ENCODE data around the gene MCF2L.
A peak's percentile ranks its signal among the peaks of the same experiment; 100 is the strongest.

Gene MCF2L

DNA sequence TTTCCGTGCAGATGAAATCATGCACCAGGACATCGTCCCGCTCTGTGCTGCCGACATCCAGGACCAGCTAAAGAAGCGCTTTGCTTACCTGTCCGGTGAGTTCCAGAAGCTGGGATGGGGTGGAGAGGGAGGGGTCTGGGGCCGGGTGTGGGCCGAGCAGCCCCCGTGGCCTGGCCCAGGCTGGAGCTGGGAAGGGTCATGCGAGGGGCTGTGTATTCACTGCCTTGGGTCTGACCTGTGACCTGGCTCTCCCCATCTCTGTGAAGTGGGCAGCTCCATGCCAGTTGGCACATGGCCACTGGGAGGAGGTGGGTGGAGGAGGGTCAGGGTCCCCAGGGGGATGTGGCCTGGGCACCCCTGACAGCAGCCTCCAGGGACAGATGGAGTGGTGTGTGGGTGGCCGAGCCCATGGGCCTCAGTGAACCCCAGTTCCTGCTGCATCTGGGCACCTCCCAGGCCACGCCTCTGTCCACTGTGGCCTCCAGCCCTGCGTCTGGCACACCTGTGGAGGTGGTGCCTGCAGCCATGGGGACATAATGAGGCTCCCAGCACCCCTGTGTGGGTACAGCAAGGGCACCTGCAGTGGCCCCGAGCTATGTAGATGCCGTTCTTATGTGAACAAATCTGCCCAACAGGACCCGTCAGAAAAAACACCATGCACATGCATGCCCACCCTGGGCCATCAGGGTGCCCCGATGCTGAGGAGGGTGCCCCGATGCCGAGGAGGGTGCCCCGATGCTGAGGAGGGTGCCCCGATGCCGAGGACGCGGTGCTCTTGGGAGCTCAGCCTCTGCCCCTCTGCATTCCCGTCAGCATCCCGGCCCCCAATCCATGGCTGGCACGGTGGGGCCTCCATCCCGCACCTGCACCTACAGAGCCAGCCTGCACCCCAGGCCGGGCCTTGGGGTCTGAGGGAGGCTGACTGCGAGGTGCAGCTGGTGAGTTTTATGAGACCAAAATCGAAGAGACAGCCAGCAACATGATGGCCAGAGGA, 46.0 kb downstream of the MCF2L start:
- H3K9me3 ChIP-seq (ENCODE audit: control insufficient read depth, low read length): peaks cover 2% of the 10 kb centered on the region
- H4K91ac ChIP-seq (ENCODE audit: low read length): no peak overlapping the region
- no peak overlapping the region for H4K8ac ChIP-seq (ENCODE audit: low read length)
- H3K27ac ChIP-seq (ENCODE audit: low read length, poor library complexity, severe bottlenecking): no peak overlapping the region
- H2BK5ac ChIP-seq (ENCODE audit: low read depth, low read length, poor library complexity, severe bottlenecking): no peak overlapping the region
- H3K4me2 ChIP-seq (ENCODE audit: low read length, poor library complexity, severe bottlenecking): no peak overlapping the region
- no peak overlapping the region for H2AK5ac ChIP-seq (ENCODE audit: low read length, severe bottlenecking)
- no peak overlapping the region for H3K23ac ChIP-seq (ENCODE audit: low read length in 2 of 2)
- no peak overlapping the region for H3K4ac ChIP-seq (ENCODE audit: low read depth in 1 of 2, low read length in 2 of 2)
- H2BK15ac ChIP-seq (ENCODE audit: low read depth, poor library complexity, severe bottlenecking): no peak overlapping the region
- no peak overlapping the region for H2AFZ ChIP-seq (ENCODE audit: low read depth, low read length)
- no peaks in the 10 kb centered on the region for H3K4me1 ChIP-seq (ENCODE audit: control insufficient read depth, insufficient read depth, low read depth, low read length)
- no peak overlapping the region for H3K18ac ChIP-seq (ENCODE audit: low read depth in 1 of 2, low read length in 2 of 2)
- H2BK12ac ChIP-seq (ENCODE audit: low read length in 2 of 2): no peak overlapping the region
- 86% methylated on average over 31 of the region's 31 CpGs for WGBS
- peaks cover 0 to 32% of the 10 kb centered on the region in 2 experiments for H3K27me3 ChIP-seq (ENCODE audit: control insufficient read depth in 1 of 2, insufficient read depth in 1 of 2, low read length in 2 of 2)
- no peak overlapping the region for H3K9ac ChIP-seq (ENCODE audit: low read length)
- no peaks in the 10 kb centered on the region for H3K36me3 ChIP-seq (ENCODE audit: control insufficient read depth in 1 of 2, insufficient read depth in 2 of 2, low read depth in 1 of 2, low read length in 2 of 2)
- no peak overlapping the region for H2BK120ac ChIP-seq (ENCODE audit: low read depth, low read length)
- H3K79me1 ChIP-seq (replicated peaks; ENCODE audit: low read length, poor library complexity, severe bottlenecking): no peaks in the 10 kb centered on the region
- H3K14ac ChIP-seq (ENCODE audit: low read length in 2 of 2): peak overlapping the region in 1 of 2 experiments; percentile 28
- DNase-seq: no peak
- H3K4me3 ChIP-seq (ENCODE audit: insufficient read depth in 1 of 2, low read depth in 1 of 2, low read length in 2 of 2): no peak overlapping the region

DNA sequence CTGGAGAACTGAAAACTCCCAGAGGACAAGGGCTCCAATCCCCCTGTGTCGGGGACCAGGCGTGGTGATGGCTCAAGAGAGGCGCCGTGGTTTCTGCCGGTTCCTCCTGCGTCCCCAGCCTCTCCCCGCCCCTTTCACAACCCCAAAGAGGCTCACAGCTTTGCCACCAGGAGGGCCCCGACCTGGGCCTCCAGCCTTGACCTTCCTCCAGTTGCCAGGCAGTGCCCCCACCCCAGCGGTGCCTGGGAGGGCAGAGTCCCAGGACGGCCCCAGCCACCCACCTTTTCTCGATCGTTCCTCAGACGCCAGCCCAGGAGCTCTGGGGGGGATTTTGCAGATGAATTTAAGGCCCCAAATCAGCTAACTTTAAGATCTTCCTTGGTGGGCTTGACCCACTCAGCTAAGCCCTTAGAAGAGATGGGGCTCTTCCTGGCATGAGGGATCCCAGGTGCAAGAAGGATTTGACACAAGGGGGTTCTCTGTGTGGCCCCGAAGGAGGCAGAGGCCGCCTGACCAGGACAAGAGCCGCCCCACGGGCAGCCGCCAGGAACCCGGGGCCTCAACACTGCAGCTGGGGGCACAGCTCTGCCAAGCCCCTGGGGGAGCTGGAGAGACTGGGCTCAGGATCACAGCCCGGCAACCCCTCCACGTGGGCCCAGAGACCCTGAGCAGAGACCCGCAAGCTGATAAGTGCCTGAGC, 47.0 kb downstream of the MCF2L start:
- WGBS: 90% methylated on average over 22 of the region's 22 CpGs
- no peak overlapping the region for H4K8ac ChIP-seq (ENCODE audit: low read length)
- no peaks in the 10 kb centered on the region for H3K4me1 ChIP-seq (ENCODE audit: control insufficient read depth, insufficient read depth, low read depth, low read length)
- no peak overlapping the region for H2AK5ac ChIP-seq (ENCODE audit: low read length, severe bottlenecking)
- H3K4me3 ChIP-seq (ENCODE audit: insufficient read depth in 1 of 2, low read depth in 1 of 2, low read length in 2 of 2): no peak overlapping the region
- H3K23ac ChIP-seq (ENCODE audit: low read length in 2 of 2): no peak overlapping the region
- no peak overlapping the region for H2BK120ac ChIP-seq (ENCODE audit: low read depth, low read length)
- no peaks in the 10 kb centered on the region for H3K36me3 ChIP-seq (ENCODE audit: control insufficient read depth in 1 of 2, insufficient read depth in 2 of 2, low read depth in 1 of 2, low read length in 2 of 2)
- H3K27me3 ChIP-seq (ENCODE audit: control insufficient read depth in 1 of 2, insufficient read depth in 1 of 2, low read length in 2 of 2): peaks cover 4 to 40% of the 10 kb centered on the region in 2 experiments
- H3K27ac ChIP-seq (ENCODE audit: low read length, poor library complexity, severe bottlenecking): no peak overlapping the region
- peaks cover 9% of the 10 kb centered on the region for H3K9me3 ChIP-seq (ENCODE audit: control insufficient read depth, low read length)
- no peak overlapping the region for H3K18ac ChIP-seq (ENCODE audit: low read depth in 1 of 2, low read length in 2 of 2)
- no peak for DNase-seq
- H3K4ac ChIP-seq (ENCODE audit: low read depth in 1 of 2, low read length in 2 of 2): no peak overlapping the region
- no peak overlapping the region for H3K14ac ChIP-seq (ENCODE audit: low read length in 2 of 2)
- no peak overlapping the region for H3K4me2 ChIP-seq (ENCODE audit: low read length, poor library complexity, severe bottlenecking)
- H3K79me1 ChIP-seq (replicated peaks; ENCODE audit: low read length, poor library complexity, severe bottlenecking): no peaks in the 10 kb centered on the region
- no peak overlapping the region for H2BK15ac ChIP-seq (ENCODE audit: low read depth, poor library complexity, severe bottlenecking)
- H4K91ac ChIP-seq (ENCODE audit: low read length): no peak overlapping the region
- H2BK12ac ChIP-seq (ENCODE audit: low read length in 2 of 2): no peak overlapping the region
- no peak overlapping the region for H2AFZ ChIP-seq (ENCODE audit: low read depth, low read length)
- no peak overlapping the region for H2BK5ac ChIP-seq (ENCODE audit: low read depth, low read length, poor library complexity, severe bottlenecking)
- no peak overlapping the region for H3K9ac ChIP-seq (ENCODE audit: low read length)

DNA sequence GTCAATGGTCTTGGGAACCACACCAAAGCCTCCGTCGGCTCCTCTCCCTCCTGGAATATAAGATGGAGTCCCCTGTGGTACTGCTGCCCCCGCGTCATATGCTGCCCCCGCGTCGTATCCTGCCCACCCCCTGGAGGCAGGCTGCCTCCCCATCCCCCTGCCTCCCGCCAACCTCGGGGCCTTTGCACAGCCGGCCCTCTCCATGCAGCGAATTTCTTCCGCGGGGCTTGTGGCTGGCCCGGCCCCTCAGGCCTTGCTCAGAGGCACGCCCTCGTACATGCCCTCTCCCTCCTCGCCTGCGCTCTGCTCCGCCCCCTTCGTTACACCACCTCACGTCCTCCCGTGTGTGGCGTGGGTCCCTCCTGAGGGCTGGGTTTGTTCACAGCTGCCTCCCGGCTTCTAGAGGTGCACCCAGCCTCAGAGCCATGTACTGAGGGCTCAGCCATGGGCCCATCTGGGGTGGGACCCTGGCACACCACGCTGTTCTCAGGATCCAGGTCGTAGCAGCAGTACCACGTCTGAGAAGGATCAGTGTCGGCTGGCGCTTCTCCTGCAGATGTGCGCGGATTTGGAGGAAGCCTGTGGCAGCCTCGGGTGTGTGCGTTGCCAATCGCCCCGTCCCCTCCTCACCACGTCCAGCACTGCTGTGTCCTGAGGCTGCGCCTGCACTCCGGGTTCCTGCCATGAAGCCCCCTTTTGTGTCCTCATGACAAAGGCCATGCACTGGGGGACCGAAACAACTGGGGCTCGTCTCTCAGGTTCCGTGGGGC, 47.7 kb downstream of the MCF2L start:
- H4K8ac ChIP-seq (ENCODE audit: low read length): no peak overlapping the region
- no peak overlapping the region for H2AK5ac ChIP-seq (ENCODE audit: low read length, severe bottlenecking)
- H3K4me2 ChIP-seq (ENCODE audit: low read length, poor library complexity, severe bottlenecking): no peak overlapping the region
- H3K18ac ChIP-seq (ENCODE audit: low read depth in 1 of 2, low read length in 2 of 2): no peak overlapping the region
- H3K9me3 ChIP-seq (ENCODE audit: control insufficient read depth, low read length): peaks cover 9% of the 10 kb centered on the region
- no peak overlapping the region for H3K27ac ChIP-seq (ENCODE audit: low read length, poor library complexity, severe bottlenecking)
- DNase-seq: no peak
- no peak overlapping the region for H2BK5ac ChIP-seq (ENCODE audit: low read depth, low read length, poor library complexity, severe bottlenecking)
- H3K4me3 ChIP-seq (ENCODE audit: insufficient read depth in 1 of 2, low read depth in 1 of 2, low read length in 2 of 2): no peak overlapping the region
- no peak overlapping the region for H3K23ac ChIP-seq (ENCODE audit: low read length in 2 of 2)
- H4K91ac ChIP-seq (ENCODE audit: low read length): no peak overlapping the region
- H3K4me1 ChIP-seq (ENCODE audit: control insufficient read depth, insufficient read depth, low read depth, low read length): no peaks in the 10 kb centered on the region
- WGBS: 92% methylated on average over 41 of the region's 41 CpGs
- H2BK12ac ChIP-seq (ENCODE audit: low read length in 2 of 2): no peak overlapping the region
- H3K79me1 ChIP-seq (replicated peaks; ENCODE audit: low read length, poor library complexity, severe bottlenecking): no peaks in the 10 kb centered on the region
- H3K4ac ChIP-seq (ENCODE audit: low read depth in 1 of 2, low read length in 2 of 2): no peak overlapping the region
- H3K27me3 ChIP-seq (ENCODE audit: control insufficient read depth in 1 of 2, insufficient read depth in 1 of 2, low read length in 2 of 2): peaks cover 11 to 47% of the 10 kb centered on the region in 2 experiments
- no peak overlapping the region for H3K9ac ChIP-seq (ENCODE audit: low read length)
- no peak overlapping the region for H2BK15ac ChIP-seq (ENCODE audit: low read depth, poor library complexity, severe bottlenecking)
- H2AFZ ChIP-seq (ENCODE audit: low read depth, low read length): no peak overlapping the region
- no peak overlapping the region for H3K14ac ChIP-seq (ENCODE audit: low read length in 2 of 2)
- no peaks in the 10 kb centered on the region for H3K36me3 ChIP-seq (ENCODE audit: control insufficient read depth in 1 of 2, insufficient read depth in 2 of 2, low read depth in 1 of 2, low read length in 2 of 2)
- H2BK120ac ChIP-seq (ENCODE audit: low read depth, low read length): no peak overlapping the region

Measured in mesenchymal stem cell (in vitro differentiated cells and primary cell).